Caco-2 (cell line): ENCODE data around the gene UST. TPM values are rescaled to one million over a fixed set of nuclear protein-coding genes. Genes with fewer than 3 reads are reported as not detected.

ENCODE experiments used
- BruUV-seq: library from RNA; stranded (reverse); fragments of 400-500 nt; replicated peaks from 2 replicates; lab custom pipeline; 2021; lab: Mats Ljungman, UMichigan
- CTCF ChIA-PET: fragments of 300-600 bp; sonication (Branson Sonifier 250); formaldehyde crosslinking; loops from one replicate; lab custom pipeline; 2022; ENCODE audit warnings: antibody characterized with exemption; lab: Charles Lee
- POLR2A ChIA-PET: fragments of 300-600 bp; sonication (Branson Sonifier 250); formaldehyde crosslinking; loops from one replicate; lab custom pipeline; 2022; ENCODE audit warnings: antibody characterized with exemption; lab: Charles Lee
- DNase-seq, 2 experiments: peaks; one replicate each; pipeline versions ENCODE4 v3.0.0 to v3.0.0-alpha.2; 2020 to 2022
- H3K27me3 ChIP-seq: replicated peaks from 2 replicates; pipeline ENCODE4 v1.6.0; 2011; ENCODE audit warnings: low read length; ENCODE audit not compliant: control insufficient read depth, insufficient read depth
- H3K36me3 ChIP-seq: 2 replicates; pipeline ENCODE4 v1.5.1; 2011; ENCODE audit warnings: low read length; ENCODE audit not compliant: control insufficient read depth, insufficient read depth
- H3K4me1 ChIP-seq: fragments of 250-450 bp; sonication (Bioruptor Pico); 2 replicates; pipeline ENCODE4 v1.5.1; 2020; ENCODE audit warnings: mild to moderate bottlenecking
- H3K4me3 ChIP-seq: 2 replicates; pipeline ENCODE4 v1.5.1; 2011; ENCODE audit warnings: low read depth, mild to moderate bottlenecking, control low read depth, low read length
- H3K9me3 ChIP-seq: fragments of 250-450 bp; sonication (Bioruptor Pico); 2 replicates; pipeline ENCODE4 v1.5.1; 2020; ENCODE audit warnings: mild to moderate bottlenecking, moderate library complexity
- H3K27ac Mint-ChIP-seq: one replicate; pipeline ENCODE4 v1.8.0; 2022; ENCODE audit warnings: mixed read lengths; ENCODE audit not compliant: unreplicated experiment
- H3K27me3 Mint-ChIP-seq: one replicate; pipeline ENCODE4 v1.8.0; 2022; ENCODE audit warnings: mixed read lengths; ENCODE audit not compliant: insufficient read depth, unreplicated experiment
- H3K36me3 Mint-ChIP-seq: one replicate; pipeline ENCODE4 v1.8.0; 2022; ENCODE audit warnings: mild to moderate bottlenecking, mixed read lengths; ENCODE audit not compliant: insufficient read depth, unreplicated experiment
- H3K4me1 Mint-ChIP-seq: one replicate; pipeline ENCODE4 v1.8.0; 2022; ENCODE audit warnings: low read depth, mixed read lengths; ENCODE audit not compliant: unreplicated experiment
- H3K4me3 Mint-ChIP-seq: one replicate; pipeline ENCODE4 v1.8.0; 2022; ENCODE audit warnings: mild to moderate bottlenecking, moderate library complexity, mixed read lengths; ENCODE audit not compliant: unreplicated experiment
- H3K9me3 Mint-ChIP-seq: one replicate; pipeline ENCODE4 v1.8.0; 2022; ENCODE audit warnings: mixed read lengths; ENCODE audit not compliant: unreplicated experiment
- intact Hi-C: fragments of 100-400 bp; cut with micrococcal nuclease; formaldehyde crosslinking; loops from one replicate; pipeline ENCODE4 v1.10.0; 2022; ENCODE audit not compliant: unreplicated experiment
- total RNA-seq: library from RNA; stranded (reverse); gene quantifications from 2 replicates; pipeline ENCODE4 v1.2.3, GENCODE V29; 2022
- TF ChIP-seq, protein P1 (sequence below), 2 experiments: fragments of 200-600 bp in 1 of 2; IDR thresholded peaks; 1 replicate in 1 of 2; 2 replicates in 1 of 2; pipeline versions ENCODE4 v1.5.1 to v1.8.0; 2011 to 2022; ENCODE audit warnings: antibody characterized with exemption in 1 of 2, control low read depth in 1 of 2, inconsistent platforms in 1 of 2, low read depth in 1 of 2, low read length in 1 of 2, mild to moderate bottlenecking in 1 of 2, moderate library complexity in 1 of 2; ENCODE audit not compliant: insufficient read depth in 1 of 2, severe bottlenecking in 1 of 2, unreplicated experiment in 1 of 2

UST gene
- total RNA-seq, 1 experiment from 2014 or later, result not detected

GRCh38 chr6:149041953-149042352, 295.1 kb downstream of the UST start:
- H3K27me3 Mint-ChIP-seq, result peaks cover 3% of the 10 kb centered on the region
- H3K36me3 ChIP-seq, result no peaks in the 10 kb centered on the region
- no peak overlapping the region for H3K27ac Mint-ChIP-seq
- no peaks in the 10 kb centered on the region for H3K36me3 Mint-ChIP-seq
- TF ChIP-seq, protein P1, sequence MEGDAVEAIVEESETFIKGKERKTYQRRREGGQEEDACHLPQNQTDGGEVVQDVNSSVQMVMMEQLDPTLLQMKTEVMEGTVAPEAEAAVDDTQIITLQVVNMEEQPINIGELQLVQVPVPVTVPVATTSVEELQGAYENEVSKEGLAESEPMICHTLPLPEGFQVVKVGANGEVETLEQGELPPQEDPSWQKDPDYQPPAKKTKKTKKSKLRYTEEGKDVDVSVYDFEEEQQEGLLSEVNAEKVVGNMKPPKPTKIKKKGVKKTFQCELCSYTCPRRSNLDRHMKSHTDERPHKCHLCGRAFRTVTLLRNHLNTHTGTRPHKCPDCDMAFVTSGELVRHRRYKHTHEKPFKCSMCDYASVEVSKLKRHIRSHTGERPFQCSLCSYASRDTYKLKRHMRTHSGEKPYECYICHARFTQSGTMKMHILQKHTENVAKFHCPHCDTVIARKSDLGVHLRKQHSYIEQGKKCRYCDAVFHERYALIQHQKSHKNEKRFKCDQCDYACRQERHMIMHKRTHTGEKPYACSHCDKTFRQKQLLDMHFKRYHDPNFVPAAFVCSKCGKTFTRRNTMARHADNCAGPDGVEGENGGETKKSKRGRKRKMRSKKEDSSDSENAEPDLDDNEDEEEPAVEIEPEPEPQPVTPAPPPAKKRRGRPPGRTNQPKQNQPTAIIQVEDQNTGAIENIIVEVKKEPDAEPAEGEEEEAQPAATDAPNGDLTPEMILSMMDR (IDR thresholded peaks at IDR 0.05; ENCODE audit: insufficient read depth in 1 of 2, low read depth in 1 of 2, low read length in 1 of 2, severe bottlenecking in 1 of 2, unreplicated experiment in 1 of 2), result no peak
- DNase-seq, result no peak
- no peaks in the 10 kb centered on the region for H3K27me3 ChIP-seq
- H3K4me3 ChIP-seq, result no peak overlapping the region
- H3K4me1 ChIP-seq, result no peaks in the 10 kb centered on the region
- CTCF ChIA-PET, result no interaction called here
- intact Hi-C loops, result no loop called here
- no peak overlapping the region for H3K4me3 Mint-ChIP-seq
- no peaks in the 10 kb centered on the region for H3K9me3 Mint-ChIP-seq
- no peaks in the 10 kb centered on the region for H3K4me1 Mint-ChIP-seq
- POLR2A ChIA-PET, result no interaction called here
- no TSS peak for BruUV-seq
- H3K9me3 ChIP-seq, result no peaks in the 10 kb centered on the region

DNA sequence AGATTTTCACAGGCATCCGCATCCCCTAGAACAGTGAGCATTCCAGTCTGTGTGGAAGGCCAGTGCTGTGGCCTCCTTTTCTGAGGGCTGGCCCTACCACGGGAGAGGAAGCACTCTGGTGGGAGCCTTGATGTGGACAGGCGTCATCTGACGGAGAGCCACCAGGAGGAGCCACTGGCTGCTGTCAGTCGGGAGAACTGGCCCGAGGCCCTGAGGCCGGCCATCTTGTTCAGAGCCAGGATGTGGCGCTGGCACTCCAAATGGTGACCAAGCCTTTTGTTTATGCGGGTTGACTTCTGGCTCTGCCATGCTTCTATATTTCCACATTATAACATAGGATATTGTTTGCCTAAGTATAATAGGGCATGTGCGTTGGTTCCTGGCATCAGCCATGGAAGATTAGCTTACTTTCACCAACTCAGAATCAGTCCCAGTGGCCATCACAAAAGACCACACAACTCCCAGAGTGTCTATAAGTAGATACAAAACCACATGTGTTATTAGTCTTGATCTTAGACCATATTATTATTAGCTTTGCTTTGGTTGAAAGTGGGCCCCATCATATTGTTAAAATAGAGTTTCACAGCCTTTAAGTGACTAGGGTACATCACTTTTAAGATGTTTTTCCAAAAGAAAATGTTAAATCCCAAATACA, 296.8 kb downstream of the UST start:
- ChIA-PET POLR2A (no interaction called here), CTCF (interaction anchor here (1.5 kb wide), 1 partner anchor 389 kb away, joined by 3 read pairs; no protein-coding TSS in a partner anchor)
- peaks cover 3% of the 10 kb centered on the region for H3K27me3 Mint-ChIP-seq
- H3K4me1 Mint-ChIP-seq, result no peaks in the 10 kb centered on the region
- Histone ChIP-seq H3K27me3 (no peaks in the 10 kb centered on the region), H3K4me3 (no peak overlapping the region), H3K9me3 (no peaks in the 10 kb centered on the region), H3K36me3 (no peaks in the 10 kb centered on the region), H3K4me1 (no peaks in the 10 kb centered on the region)
- intact Hi-C loops, result no loop called here
- no peaks in the 10 kb centered on the region for H3K9me3 Mint-ChIP-seq
- DNase-seq, result peak; percentile 44 to 55
- no peaks in the 10 kb centered on the region for H3K36me3 Mint-ChIP-seq
- H3K27ac Mint-ChIP-seq, result no peak overlapping the region
- no peak overlapping the region for H3K4me3 Mint-ChIP-seq
- TF ChIP-seq, protein P1 (IDR thresholded peaks at IDR 0.05; ENCODE audit: insufficient read depth in 1 of 2, low read depth in 1 of 2, low read length in 1 of 2, severe bottlenecking in 1 of 2, unreplicated experiment in 1 of 2), result peak in 1 of 2 experiments; percentile 19
- no TSS peak for BruUV-seq

DNA sequence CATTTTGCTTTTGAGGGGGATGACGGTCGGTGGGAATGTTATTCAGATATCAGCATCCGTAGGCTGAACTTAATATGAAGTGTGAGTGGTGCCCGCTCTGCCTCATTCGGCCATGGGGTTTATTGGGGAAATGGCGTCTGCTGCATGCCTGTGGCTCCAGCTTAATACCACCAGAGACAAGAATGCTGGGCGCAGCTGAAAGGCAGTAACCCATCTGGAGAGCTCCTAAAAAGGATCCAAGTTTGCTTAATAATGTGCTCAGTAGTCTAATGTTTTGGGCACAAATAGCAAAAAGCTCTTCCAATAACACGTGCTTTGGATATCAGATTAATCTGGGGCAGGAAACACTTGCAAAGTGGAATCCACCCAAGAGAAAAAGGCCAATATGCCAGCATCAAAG, 297.7 kb downstream of the UST start:
- Mint-ChIP-seq H3K27me3 (peaks cover 3% of the 10 kb centered on the region), H3K4me3 (no peak overlapping the region), H3K27ac (no peak overlapping the region), H3K4me1 (no peaks in the 10 kb centered on the region), H3K9me3 (no peaks in the 10 kb centered on the region), H3K36me3 (no peaks in the 10 kb centered on the region)
- no peaks in the 10 kb centered on the region for H3K4me1 ChIP-seq
- DNase-seq, result no peak
- intact Hi-C loops, result no loop called here
- no peaks in the 10 kb centered on the region for H3K9me3 ChIP-seq
- TF ChIP-seq, protein P1 (IDR thresholded peaks at IDR 0.05; ENCODE audit: insufficient read depth in 1 of 2, low read depth in 1 of 2, low read length in 1 of 2, severe bottlenecking in 1 of 2, unreplicated experiment in 1 of 2), result no peak
- ChIA-PET POLR2A (no interaction called here), CTCF (interaction anchor here (1.2 to 1.5 kb wide), 2 partner anchors 272 to 388 kb away, joined by 3 read pairs; no protein-coding TSS in a partner anchor)
- H3K27me3 ChIP-seq, result no peaks in the 10 kb centered on the region
- no TSS peak for BruUV-seq
- H3K4me3 ChIP-seq, result no peak overlapping the region
- no peaks in the 10 kb centered on the region for H3K36me3 ChIP-seq
